HEK293T (cell line): Measurements from ENCODE around the gene SNX21.

Source experiments
- ARNT ChIP-seq: fragments of 450-650 bp; IDR thresholded peaks from 2 replicates; pipeline ENCODE4 v1.6.1; 2017; ENCODE audit warnings: mild to moderate bottlenecking
- BHLHE40 ChIP-seq: fragments of 450-650 bp; IDR thresholded peaks from 2 replicates; pipeline ENCODE4 v1.6.1; 2016; ENCODE audit warnings: mild to moderate bottlenecking, moderate library complexity, borderline replicate concordance
- CTBP1 ChIP-seq: fragments of 450-650 bp; IDR thresholded peaks from 2 replicates; pipeline ENCODE4 v1.6.1; 2016; ENCODE audit warnings: borderline replicate concordance
- FOXA1 ChIP-seq: fragments of 450-650 bp; IDR thresholded peaks from 2 replicates; pipeline ENCODE4 v1.6.1; 2016; ENCODE audit warnings: mild to moderate bottlenecking
- FOXK2 ChIP-seq: fragments of 450-650 bp; IDR thresholded peaks from 2 replicates; pipeline ENCODE4 v1.6.1; 2016; ENCODE audit warnings: mild to moderate bottlenecking
- FOXM1 ChIP-seq: fragments of 450-650 bp; IDR thresholded peaks from 2 replicates; pipeline ENCODE4 v1.6.1; 2017; ENCODE audit warnings: mild to moderate bottlenecking, borderline replicate concordance
- HDGF ChIP-seq: fragments of 450-650 bp; IDR thresholded peaks from 2 replicates; pipeline ENCODE4 v1.6.1; 2017; ENCODE audit warnings: antibody characterized with exemption, borderline replicate concordance
- L3MBTL2 ChIP-seq: fragments of 450-650 bp; conservative IDR thresholded peaks from 2 replicates; pipeline ENCODE4 v1.6.1; 2016; ENCODE audit warnings: mild to moderate bottlenecking
- SP1 ChIP-seq: fragments of 450-650 bp; IDR thresholded peaks from 2 replicates; pipeline ENCODE4 v1.6.1; 2017
- SUZ12 ChIP-seq: fragments of 450-650 bp; IDR thresholded peaks from 2 replicates; pipeline ENCODE4 v1.6.1; 2016; ENCODE audit warnings: mild to moderate bottlenecking
- TARDBP ChIP-seq: fragments of 450-650 bp; IDR thresholded peaks from 2 replicates; pipeline ENCODE4 v1.6.1; 2016
- ZNF384 ChIP-seq: fragments of 450-650 bp; IDR thresholded peaks from 2 replicates; pipeline ENCODE4 v1.6.1; 2016
- TF ChIP-seq, protein P1 (sequence below): fragments of 450-650 bp; IDR thresholded peaks from 2 replicates; pipeline ENCODE4 v1.6.1; 2016

DNA sequence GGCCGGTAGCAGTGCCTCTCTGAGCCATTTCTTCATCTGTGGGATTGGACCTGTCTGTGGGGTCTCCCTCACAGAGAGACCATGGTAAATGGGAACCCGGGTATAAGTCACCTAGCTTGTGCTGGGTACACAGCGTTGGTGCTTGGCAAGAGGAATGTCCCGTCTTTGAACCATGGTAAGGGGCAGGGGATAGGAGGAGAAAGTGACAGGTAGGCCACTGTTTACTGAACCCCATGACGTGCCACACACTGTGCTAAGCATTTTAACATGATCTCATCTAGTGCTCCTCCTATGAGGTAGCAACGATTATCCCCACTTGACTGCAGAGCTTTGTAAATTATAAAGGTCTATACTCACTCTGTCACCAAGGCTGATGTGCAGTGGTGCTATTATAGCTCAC is 5.9 kb upstream of the SNX21 start:
- no peak for TF ChIP-seq ZNF384
- no peak for TF ChIP-seq CTBP1
- TF ChIP-seq FOXM1, result no peak
- TF ChIP-seq, protein P1, sequence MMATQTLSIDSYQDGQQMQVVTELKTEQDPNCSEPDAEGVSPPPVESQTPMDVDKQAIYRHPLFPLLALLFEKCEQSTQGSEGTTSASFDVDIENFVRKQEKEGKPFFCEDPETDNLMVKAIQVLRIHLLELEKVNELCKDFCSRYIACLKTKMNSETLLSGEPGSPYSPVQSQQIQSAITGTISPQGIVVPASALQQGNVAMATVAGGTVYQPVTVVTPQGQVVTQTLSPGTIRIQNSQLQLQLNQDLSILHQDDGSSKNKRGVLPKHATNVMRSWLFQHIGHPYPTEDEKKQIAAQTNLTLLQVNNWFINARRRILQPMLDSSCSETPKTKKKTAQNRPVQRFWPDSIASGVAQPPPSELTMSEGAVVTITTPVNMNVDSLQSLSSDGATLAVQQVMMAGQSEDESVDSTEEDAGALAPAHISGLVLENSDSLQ, result no peak
- TF ChIP-seq BHLHE40, result no peak
- no peak for TF ChIP-seq SUZ12
- no peak for TF ChIP-seq L3MBTL2
- no peak for TF ChIP-seq TARDBP
- no peak for TF ChIP-seq FOXA1
- TF ChIP-seq HDGF, result no peak
- no peak for TF ChIP-seq FOXK2
- TF ChIP-seq ARNT, result no peak
- TF ChIP-seq SP1, result no peak
